ENCODE data around the gene EGF.

GRCh38 chr4:110061076-110061475 is 148.4 kb downstream of the EGF start:
- TF ChIP-seq MYC (IDR thresholded peaks at IDR 0.05; ENCODE audit: low read depth, low read length) (no peak), POLR2A (IDR thresholded peaks at IDR 0.05; ENCODE audit: extremely low read depth, insufficient read length) (no peak)
- TF ChIP-seq, protein P1, sequence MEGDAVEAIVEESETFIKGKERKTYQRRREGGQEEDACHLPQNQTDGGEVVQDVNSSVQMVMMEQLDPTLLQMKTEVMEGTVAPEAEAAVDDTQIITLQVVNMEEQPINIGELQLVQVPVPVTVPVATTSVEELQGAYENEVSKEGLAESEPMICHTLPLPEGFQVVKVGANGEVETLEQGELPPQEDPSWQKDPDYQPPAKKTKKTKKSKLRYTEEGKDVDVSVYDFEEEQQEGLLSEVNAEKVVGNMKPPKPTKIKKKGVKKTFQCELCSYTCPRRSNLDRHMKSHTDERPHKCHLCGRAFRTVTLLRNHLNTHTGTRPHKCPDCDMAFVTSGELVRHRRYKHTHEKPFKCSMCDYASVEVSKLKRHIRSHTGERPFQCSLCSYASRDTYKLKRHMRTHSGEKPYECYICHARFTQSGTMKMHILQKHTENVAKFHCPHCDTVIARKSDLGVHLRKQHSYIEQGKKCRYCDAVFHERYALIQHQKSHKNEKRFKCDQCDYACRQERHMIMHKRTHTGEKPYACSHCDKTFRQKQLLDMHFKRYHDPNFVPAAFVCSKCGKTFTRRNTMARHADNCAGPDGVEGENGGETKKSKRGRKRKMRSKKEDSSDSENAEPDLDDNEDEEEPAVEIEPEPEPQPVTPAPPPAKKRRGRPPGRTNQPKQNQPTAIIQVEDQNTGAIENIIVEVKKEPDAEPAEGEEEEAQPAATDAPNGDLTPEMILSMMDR (IDR thresholded peaks at IDR 0.05; ENCODE audit: low read depth, low read length): no peak
